Measurements from ENCODE around the gene SWSAP1.
A peak's percentile ranks its signal among the peaks of the same experiment; 100 is the strongest.

SWSAP1 gene

GRCh38 chr19:11355160-11356073, 19.0 kb upstream of the SWSAP1 start, which contains the start of gene PLPPR2:
Gene PLPPR2, plus strand, starts transcription at chr19:11355432. Its CDS starts 2,242 bp downstream, at chr19:11357674.
- DNase-seq: peak; percentile 73 to 85 (median 83)

- no peak for DNase-seq
Observed at GRCh38 chr19:11356074-11356397, 18.4 kb upstream of the SWSAP1 start.

- DNase-seq: no peak
Observed at GRCh38 chr19:11356676-11357550, 17.6 kb upstream of the SWSAP1 start.

- DNase-seq: no peak
Observed at GRCh38 chr19:11359421-11359820, 15.0 kb upstream of the SWSAP1 start.

- DNase-seq: no peak
Observed at GRCh38 chr19:11361037-11361770, 13.3 kb upstream of the SWSAP1 start.

- no peak for DNase-seq
Observed at GRCh38 chr19:11361771-11362731, 12.4 kb upstream of the SWSAP1 start.

- no peak for DNase-seq
Observed at GRCh38 chr19:11363881-11364280, 10.6 kb upstream of the SWSAP1 start.

- DNase-seq: no peak
Observed at GRCh38 chr19:11364296-11364904, 10.1 kb upstream of the SWSAP1 start.

GRCh38 chr19:11364935-11365334, 9.5 kb upstream of the SWSAP1 start:
- no peak for DNase-seq

GRCh38 chr19:11365557-11366117, 8.8 kb upstream of the SWSAP1 start:
- DNase-seq: no peak

GRCh38 chr19:11367528-11367927, 6.9 kb upstream of the SWSAP1 start:
- no peak for DNase-seq

- no peak for DNase-seq
Observed at GRCh38 chr19:11370744-11371143, 3.7 kb upstream of the SWSAP1 start.

- no peak for DNase-seq
Observed at GRCh38 chr19:11373166-11373884, 1.1 kb upstream of the SWSAP1 start.

GRCh38 chr19:11373885-11374432, 507 bp upstream of the SWSAP1 start:
- no peak for DNase-seq

GRCh38 chr19:11375143-11375948, 880 bp downstream of the SWSAP1 start:
- DNase-seq: peak; percentile 50 to 87 (median 69)

GRCh38 chr19:11377237-11377636, 2.8 kb downstream of the SWSAP1 start:
- DNase-seq: peak in 1 of 5 donors; percentile 47

- DNase-seq: no peak
Observed at GRCh38 chr19:11377756-11378155, 3.3 kb downstream of the SWSAP1 start.

- no peak for DNase-seq
Observed at GRCh38 chr19:11378319-11379189, 4.1 kb downstream of the SWSAP1 start.

Data from T-helper 1 cell (primary cell).